ENCODE results near the gene PTPRG.

PTPRG gene

GRCh38 chr3:62312201-62312600, 750.8 kb downstream of the PTPRG start:
- no peak for DNase-seq (ENCODE audit: extremely low spot score, insufficient read length, low read depth)
- FAIRE-seq: no peak

- FAIRE-seq: no peak
These were observed 755.2 kb downstream of the PTPRG start for GRCh38 chr3:62316525-62316924.

GRCh38 chr3:62318365-62318751, 757.0 kb downstream of the PTPRG start:
- DNase-seq (ENCODE audit: extremely low spot score, insufficient read length, low read depth): no peak
- no peak for FAIRE-seq

More at GRCh38 chr3:62316525-62316924, 755.2 kb downstream of the PTPRG start:
- DNase-seq (ENCODE audit: extremely low spot score, insufficient read length, low read depth): no peak

GRCh38 chr3:62318752-62319569, 757.6 kb downstream of the PTPRG start:
- DNase-seq (ENCODE audit: extremely low spot score, insufficient read length, low read depth) (peak; percentile 20), FAIRE-seq (peak; percentile 71)

GRCh38 chr3:62319570-62320243, 758.3 kb downstream of the PTPRG start:
- FAIRE-seq: no peak
- DNase-seq (ENCODE audit: extremely low spot score, insufficient read length, low read depth): no peak

GRCh38 chr3:62323241-62323640, 761.9 kb downstream of the PTPRG start:
- no peak for FAIRE-seq
- DNase-seq (ENCODE audit: extremely low spot score, insufficient read length, low read depth): no peak

- no peak for DNase-seq (ENCODE audit: extremely low spot score, insufficient read length, low read depth)
- FAIRE-seq: no peak
These were observed 764.5 kb downstream of the PTPRG start for GRCh38 chr3:62325896-62326295.

- DNase-seq (ENCODE audit: extremely low spot score, insufficient read length, low read depth) (no peak), FAIRE-seq (no peak)
These were observed 768.6 kb downstream of the PTPRG start for GRCh38 chr3:62329971-62330370.

GRCh38 chr3:62332017-62332416, 770.6 kb downstream of the PTPRG start:
- FAIRE-seq (no peak), DNase-seq (ENCODE audit: extremely low spot score, insufficient read length, low read depth) (no peak)

GRCh38 chr3:62332835-62333244, 771.5 kb downstream of the PTPRG start:
- DNase-seq (ENCODE audit: extremely low spot score, insufficient read length, low read depth) (no peak), FAIRE-seq (peak; percentile 33)

GRCh38 chr3:62335196-62335595, 773.8 kb downstream of the PTPRG start:
- FAIRE-seq (no peak), DNase-seq (ENCODE audit: extremely low spot score, insufficient read length, low read depth) (no peak)

- DNase-seq (ENCODE audit: extremely low spot score, insufficient read length, low read depth) (no peak), FAIRE-seq (no peak)
These were observed 782.4 kb downstream of the PTPRG start for GRCh38 chr3:62343755-62344154.
